Prostate gland (tissue), 2 donors: ENCODE results near the gene SMARCA1. TPM values are rescaled to one million over a fixed set of nuclear protein-coding genes. Genes with fewer than 3 reads are reported as not detected.

ENCODE experiments used
- DNase-seq: peaks from one replicate; pipeline ENCODE4 v3.0.0-alpha.2; 2019; ENCODE audit warnings: low spot score
- H3K27ac ChIP-seq, 2 donors: fragments of 200-600 bp; sonication (generic); 2 replicates each; pipeline ENCODE4 v1.5.1; 2017 to 2019
- H3K27me3 ChIP-seq: fragments of 200-600 bp; sonication (generic); replicated peaks from 2 replicates; pipeline ENCODE4 v1.5.1; 2019; ENCODE audit not compliant: insufficient read depth
- H3K36me3 ChIP-seq, 2 donors: fragments of 200-600 bp; sonication (generic); 1 replicate in 1 of 2; 2 replicates in 1 of 2; pipeline versions ENCODE4 v1.5.1 to v1.8.1; 2017 to 2019
- H3K4me1 ChIP-seq: fragments of 200-600 bp; sonication (generic); replicated peaks from 2 replicates; pipeline ENCODE4 v1.5.1; 2019
- H3K4me3 ChIP-seq, 2 donors: fragments of 200-600 bp; sonication (generic); 2 replicates each; pipeline ENCODE4 v1.5.1; 2017 to 2019
- H3K9me3 ChIP-seq: fragments of 200-600 bp; sonication (generic); 2 replicates; pipeline ENCODE4 v1.5.1; 2017
- POLR2A ChIP-seq: fragments of 450-650 bp; IDR thresholded peaks from one replicate; pipeline ENCODE4 v1.6.1; 2016; ENCODE audit warnings: antibody characterized with exemption, mild to moderate bottlenecking
- POLR2AphosphoS5 ChIP-seq: sonication (generic); formaldehyde crosslinking; IDR thresholded peaks from one replicate; pipeline ENCODE4 v1.6.1; 2017; ENCODE audit warnings: antibody characterized with exemption
- WGBS: methylation state at CpG from one replicate; pipeline ENCODE4 v1.1.5; 2018; 5-methylcytosine and 5-hydroxymethylcytosine counted together
- intact Hi-C: fragments of 100-400 bp; cut with DNase I; formaldehyde crosslinking; loops from one replicate; pipeline ENCODE4 v1.14.2; 2022
- total RNA-seq, 2 donors: library from RNA; depleted of rRNA; stranded (reverse); fragments of >200 nt; gene quantifications; one replicate each; pipeline ENCODE4 v1.1.0, GENCODE V29; 2016
- TF ChIP-seq, protein P1 (sequence below), 4 experiments: fragments of 200-600 bp in 2 of 4; fragments of 450-650 bp in 2 of 4; sonication (generic) in 2 of 4; IDR thresholded peaks; 1 replicate in 3 of 4; 2 replicates in 1 of 4; pipeline ENCODE4 v1.5.1; 2016 to 2019; ENCODE audit warnings: antibody characterized with exemption in 4 of 4, mild to moderate bottlenecking in 2 of 4, moderate library complexity in 2 of 4

Gene SMARCA1
- total RNA-seq, 2 donors from 2014 or later = 41.9 to 157 TPM

DNA sequence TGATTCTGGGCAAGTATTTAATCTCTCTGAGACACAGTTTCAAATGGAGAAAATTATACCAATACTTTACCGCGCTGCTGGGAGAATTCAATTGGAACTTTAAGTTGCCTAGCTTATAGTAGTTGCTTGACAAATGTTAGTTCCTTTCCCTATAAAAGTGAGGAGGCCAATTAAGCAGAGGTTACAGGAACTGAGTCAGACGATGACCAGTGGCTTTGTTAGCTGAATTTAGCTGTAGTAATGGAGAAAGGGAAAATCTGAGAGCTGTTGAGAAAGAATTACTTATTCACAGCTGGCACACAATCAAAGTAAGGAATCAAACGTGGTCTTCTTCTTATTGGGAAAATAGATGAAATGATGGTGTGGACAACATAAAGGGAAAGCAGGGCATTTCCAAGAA, 29.6 kb downstream of the SMARCA1 start:
- Histone ChIP-seq H3K27me3 (no peaks in the 10 kb centered on the region), H3K4me3 (no peak overlapping the region), H3K9me3 (no peaks in the 10 kb centered on the region), H3K36me3 (no peaks in the 10 kb centered on the region), H3K4me1 (no peaks in the 10 kb centered on the region), H3K27ac (no peak overlapping the region)
- 75% methylated on average over 4 of the region's 4 CpGs for WGBS
- TF ChIP-seq POLR2A (no peak), POLR2AphosphoS5 (no peak)
- TF ChIP-seq, protein P1, sequence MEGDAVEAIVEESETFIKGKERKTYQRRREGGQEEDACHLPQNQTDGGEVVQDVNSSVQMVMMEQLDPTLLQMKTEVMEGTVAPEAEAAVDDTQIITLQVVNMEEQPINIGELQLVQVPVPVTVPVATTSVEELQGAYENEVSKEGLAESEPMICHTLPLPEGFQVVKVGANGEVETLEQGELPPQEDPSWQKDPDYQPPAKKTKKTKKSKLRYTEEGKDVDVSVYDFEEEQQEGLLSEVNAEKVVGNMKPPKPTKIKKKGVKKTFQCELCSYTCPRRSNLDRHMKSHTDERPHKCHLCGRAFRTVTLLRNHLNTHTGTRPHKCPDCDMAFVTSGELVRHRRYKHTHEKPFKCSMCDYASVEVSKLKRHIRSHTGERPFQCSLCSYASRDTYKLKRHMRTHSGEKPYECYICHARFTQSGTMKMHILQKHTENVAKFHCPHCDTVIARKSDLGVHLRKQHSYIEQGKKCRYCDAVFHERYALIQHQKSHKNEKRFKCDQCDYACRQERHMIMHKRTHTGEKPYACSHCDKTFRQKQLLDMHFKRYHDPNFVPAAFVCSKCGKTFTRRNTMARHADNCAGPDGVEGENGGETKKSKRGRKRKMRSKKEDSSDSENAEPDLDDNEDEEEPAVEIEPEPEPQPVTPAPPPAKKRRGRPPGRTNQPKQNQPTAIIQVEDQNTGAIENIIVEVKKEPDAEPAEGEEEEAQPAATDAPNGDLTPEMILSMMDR (IDR thresholded peaks at IDR 0.05) = no peak
- DNase-seq = no peak
- intact Hi-C loops = no loop called here

DNA sequence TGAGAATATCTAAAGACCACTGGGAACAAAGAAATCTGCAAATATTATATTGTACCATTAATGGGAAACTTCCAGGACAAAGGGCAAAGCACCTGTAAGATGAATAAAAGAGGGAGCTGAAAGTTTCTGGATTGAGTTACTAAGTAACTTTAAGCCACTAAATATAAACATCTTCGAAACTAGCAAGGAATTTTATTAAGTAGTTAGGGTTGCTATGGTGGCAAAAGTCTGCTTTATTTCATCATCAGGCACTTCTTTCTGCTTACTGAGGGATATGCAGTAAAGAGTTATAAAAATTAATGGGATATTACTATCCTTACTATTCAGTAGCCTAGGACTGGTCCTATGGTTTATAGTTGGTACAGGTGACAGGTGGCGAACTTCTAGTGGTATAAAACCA, 33.0 kb downstream of the SMARCA1 start:
- no peak overlapping the region for H3K27ac ChIP-seq

DNA sequence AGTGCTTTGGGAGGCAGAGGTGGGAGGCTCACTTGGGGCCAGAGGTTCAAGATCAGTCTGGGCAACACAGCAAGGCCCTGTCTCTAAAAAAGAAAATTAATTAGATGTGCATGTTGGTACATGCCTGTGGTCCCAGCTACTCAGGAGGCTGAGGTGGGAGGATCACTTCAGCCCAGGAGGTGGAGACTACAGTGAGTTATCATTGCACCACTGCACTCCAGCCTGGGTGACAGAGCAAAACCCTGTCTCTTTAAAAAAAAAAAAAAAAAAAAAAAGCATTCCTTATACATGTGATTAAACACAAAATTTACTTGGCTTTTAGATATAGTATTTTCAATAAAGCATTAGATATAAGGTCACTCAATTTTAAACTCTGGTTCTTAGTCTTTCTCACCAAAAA, 34.9 kb downstream of the SMARCA1 start:
- no peaks in the 10 kb centered on the region for H3K36me3 ChIP-seq
- H3K4me3 ChIP-seq = no peak overlapping the region
- intact Hi-C loops = no loop called here
- no peaks in the 10 kb centered on the region for H3K9me3 ChIP-seq
- H3K27ac ChIP-seq = no peak overlapping the region
- no peaks in the 10 kb centered on the region for H3K4me1 ChIP-seq
- H3K27me3 ChIP-seq = no peaks in the 10 kb centered on the region
- TF ChIP-seq, protein P1 (IDR thresholded peaks at IDR 0.05) = no peak
- no peak for TF ChIP-seq POLR2AphosphoS5
- no peak for TF ChIP-seq POLR2A
- no peak for DNase-seq

More for the DNA sequence above, 33.0 kb downstream of the SMARCA1 start:
- TF ChIP-seq, protein P1 (IDR thresholded peaks at IDR 0.05) = no peak
- no peak for TF ChIP-seq POLR2AphosphoS5
- TF ChIP-seq POLR2A = no peak
- no peak overlapping the region for H3K4me3 ChIP-seq
- intact Hi-C loops = no loop called here
- no peak for DNase-seq
- no peaks in the 10 kb centered on the region for H3K9me3 ChIP-seq
- H3K4me1 ChIP-seq = no peaks in the 10 kb centered on the region
- no peaks in the 10 kb centered on the region for H3K36me3 ChIP-seq
- 80% methylated on average over 2 of the region's 2 CpGs for WGBS
- H3K27me3 ChIP-seq = no peaks in the 10 kb centered on the region

DNA sequence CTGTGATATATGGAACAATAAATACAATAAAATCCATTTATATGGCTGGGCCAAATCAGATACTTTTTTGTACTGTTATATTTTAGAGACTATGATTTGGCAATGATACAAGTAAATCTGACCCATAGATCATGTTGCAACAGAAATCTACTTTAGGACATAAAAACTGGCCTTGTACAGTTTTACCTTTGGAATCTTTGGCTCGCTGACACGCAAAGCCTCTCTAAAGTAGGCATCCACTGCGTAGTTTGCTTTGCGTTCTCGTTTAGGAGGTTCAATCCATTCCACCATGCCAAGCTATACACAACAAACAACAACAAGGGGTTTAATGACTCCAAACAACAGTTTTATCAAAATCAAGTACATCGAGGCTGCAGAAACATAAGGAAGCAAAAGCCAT, 42.4 kb downstream of the SMARCA1 start:
- Histone ChIP-seq H3K4me1 (no peaks in the 10 kb centered on the region), H3K36me3 (no peaks in the 10 kb centered on the region), H3K27ac (no peak overlapping the region), H3K27me3 (no peaks in the 10 kb centered on the region), H3K4me3 (no peak overlapping the region), H3K9me3 (no peaks in the 10 kb centered on the region)
- WGBS = 75% methylated on average over 6 of the region's 6 CpGs
- intact Hi-C loops = no loop called here
- DNase-seq = no peak
- TF ChIP-seq POLR2A = no peak
- no peak for TF ChIP-seq POLR2AphosphoS5
- TF ChIP-seq, protein P1 (IDR thresholded peaks at IDR 0.05) = no peak

DNA sequence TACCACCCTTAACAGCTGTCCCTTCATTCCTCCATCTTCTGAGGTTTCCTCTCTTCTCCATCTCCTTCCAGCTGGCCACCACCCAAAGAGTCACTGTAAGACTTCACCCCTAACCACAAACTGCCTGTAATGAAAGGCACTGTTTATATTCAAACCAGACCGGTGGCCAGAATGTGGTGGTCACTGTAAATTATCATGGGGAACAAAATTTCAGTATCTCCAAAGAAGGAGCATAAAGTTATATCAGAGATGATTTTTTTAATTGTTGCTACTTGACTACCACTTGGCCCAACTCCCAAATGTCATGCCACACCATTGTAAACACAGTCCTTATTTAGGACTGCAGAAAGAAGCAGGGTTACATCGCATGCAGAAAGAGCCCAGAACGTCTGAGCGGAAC, 44.8 kb downstream of the SMARCA1 start:
- no peaks in the 10 kb centered on the region for H3K27me3 ChIP-seq
- no peak for DNase-seq
- TF ChIP-seq, protein P1 (IDR thresholded peaks at IDR 0.05) = no peak
- TF ChIP-seq POLR2AphosphoS5 = no peak
- no peak for TF ChIP-seq POLR2A
- H3K9me3 ChIP-seq = no peaks in the 10 kb centered on the region
- H3K4me3 ChIP-seq = no peak overlapping the region
- 62% methylated on average over 4 of the region's 4 CpGs for WGBS
- no peak overlapping the region for H3K27ac ChIP-seq
- intact Hi-C loops = no loop called here
- no peaks in the 10 kb centered on the region for H3K4me1 ChIP-seq
- no peaks in the 10 kb centered on the region for H3K36me3 ChIP-seq
